K562 (cell line): ENCODE measurements around the gene SEC22C. TPM values are rescaled to one million over a fixed set of nuclear protein-coding genes. Genes with fewer than 3 reads are reported as not detected.

Source experiments
- CTBP1 ChIP-seq: fragments of 450-650 bp; IDR thresholded peaks from 2 replicates; pipeline ENCODE4 v1.6.1; 2016; ENCODE audit warnings: borderline replicate concordance
- FUS ChIP-seq: fragments of 200-400 bp; formaldehyde crosslinking; optimal IDR thresholded peaks from 2 replicates; pipeline ENCODE3; 2017; ENCODE audit warnings: low read depth, low read length
- HDAC2 ChIP-seq: fragments of 450-650 bp; IDR thresholded peaks from 2 replicates; pipeline ENCODE4 v1.6.1; 2016; ENCODE audit warnings: mild to moderate bottlenecking
- MED1 ChIP-seq: sonication (generic); formaldehyde crosslinking; IDR thresholded peaks from 2 replicates; pipeline ENCODE4 v1.8.1; 2023; ENCODE audit warnings: missing genetic modification reagents, borderline replicate concordance
- NR1H2 ChIP-seq: sonication (generic); formaldehyde crosslinking; IDR thresholded peaks from 2 replicates; pipeline ENCODE4 v1.4.0; 2020; ENCODE audit warnings: mild to moderate bottlenecking, missing genetic modification reagents
- PML ChIP-seq: IDR thresholded peaks from 2 replicates; pipeline ENCODE4 v1.6.1; 2012; ENCODE audit warnings: low read length, inconsistent platforms
- SOX6 ChIP-seq: fragments of 450-650 bp; IDR thresholded peaks from 2 replicates; pipeline ENCODE4 v1.6.1; 2014; ENCODE audit warnings: mild to moderate bottlenecking
- SP2 ChIP-seq: IDR thresholded peaks from 2 replicates; pipeline ENCODE4 v1.6.1; 2011; ENCODE audit warnings: mild to moderate bottlenecking, low read depth, low read length, moderate library complexity; ENCODE audit not compliant: poor library complexity, severe bottlenecking; ENCODE audit errors: extremely low read depth
- TARDBP ChIP-seq: fragments of 450-650 bp; IDR thresholded peaks from 2 replicates; pipeline ENCODE4 v1.6.1; 2016
- TBL1XR1 ChIP-seq, 2 experiments: IDR thresholded peaks; 2 replicates each; pipeline ENCODE4 v1.6.1; 2012; ENCODE audit warnings: improper control_type of control experiment in 2 of 2, low read length in 2 of 2, mild to moderate bottlenecking in 1 of 2
- TOE1 ChIP-seq, 2 experiments: fragments of 450-650 bp in 1 of 2; sonication (generic) in 1 of 2; formaldehyde crosslinking in 1 of 2; IDR thresholded peaks; 2 replicates each; pipeline versions ENCODE4 v1.7.1 to v1.8.0; 2016 to 2022; ENCODE audit warnings: borderline replicate concordance in 2 of 2, mild to moderate bottlenecking in 2 of 2, antibody characterized with exemption in 1 of 2, inconsistent platforms in 1 of 2, low read depth in 1 of 2, missing genetic modification reagents in 1 of 2, moderate library complexity in 1 of 2
- ZFX ChIP-seq: sonication (generic); formaldehyde crosslinking; IDR thresholded peaks from 2 replicates; pipeline ENCODE4 v1.8.0; 2022; ENCODE audit warnings: mild to moderate bottlenecking, missing genetic modification reagents, moderate library complexity
- ZNF197 ChIP-seq: fragments of 200-800 bp; sonication (Bioruptor generic); IDR thresholded peaks from 2 replicates; pipeline ENCODE4 v1.6.1; 2016; ENCODE audit warnings: low read depth, missing genetic modification characterization, missing compliant biosample characterization
- ZNF3 ChIP-seq: fragments of 250-450 bp; sonication (Bioruptor Pico); IDR thresholded peaks from 2 replicates; pipeline ENCODE4 v1.5.0; 2021; ENCODE audit warnings: mild to moderate bottlenecking, moderate library complexity
- ZNF354B ChIP-seq: fragments of 250-450 bp; sonication (Bioruptor Pico); IDR thresholded peaks from 2 replicates; pipeline ENCODE4 v1.4.0; 2020
- polyA plus RNA-seq, 8 experiments: library from polyadenylated mRNA; depleted of rRNA in 4 of 8; stranded (reverse) in 5 of 8; unstranded in 3 of 8; fragments of >200 nt; fragmentation: Nextera tagmentation in 2 of 8; fragmentation: Illumina TruSeq in 1 of 8; extraction: Ambion mirVana in 2 of 8; extraction: Trizol in 1 of 8; gene quantifications; 2 replicates each; pipeline versions ENCODE4 v1.2.1 to v1.2.3, GENCODE V29; 2011 to 2014; ENCODE audit warnings: inconsistent platforms in 1 of 8, missing spikeins in 1 of 8
- total RNA-seq, 7 experiments: library from RNA; depleted of rRNA in 6 of 7; stranded (reverse); fragments of >200 nt in 6 of 7; fragmentation: Illumina TruSeq in 2 of 7; extraction: Trizol in 2 of 7; gene quantifications; 2 replicates each; pipeline versions ENCODE4 v1.2.1 to v1.2.3, GENCODE V29; 2011 to 2021; ENCODE audit warnings: low replicate concordance in 1 of 7
- TF ChIP-seq, protein P1 (sequence below): fragments of 450-650 bp; IDR thresholded peaks from 2 replicates; pipeline ENCODE4 v1.6.1; 2016; ENCODE audit warnings: low read depth, mild to moderate bottlenecking, moderate library complexity
- TF ChIP-seq, protein P2 (sequence below): sonication (generic); formaldehyde crosslinking; IDR thresholded peaks from 2 replicates; pipeline ENCODE4 v1.8.0; 2022; ENCODE audit warnings: mild to moderate bottlenecking, missing genetic modification reagents, borderline replicate concordance

Gene SEC22C
- total and polyA plus RNA-seq, 9 of the 15 experiments (the other 6 are each of a cell fraction or from before 2014, with no cell fraction given) = 35.6 to 68.4 (median 50.7) TPM

GRCh38 chr3:42581709-42582473, at the start of gene SEC22C (continued):
- no peak for TF ChIP-seq ZNF3 (CRISPR knock-in tag)
- no peak for TF ChIP-seq ZNF354B (CRISPR knock-in tag)
- peak; percentile 16 to 65; a peak in 3 of 4 replicates for TF ChIP-seq TBL1XR1 (IDR thresholded peaks at IDR 0.05; ENCODE audit: low read length in 2 of 2)
- TF ChIP-seq NR1H2 (CRISPR knock-in tag) = no peak
- no peak for TF ChIP-seq SP2
- peak; percentile 81 for TF ChIP-seq SOX6
- TF ChIP-seq ZNF197 (CRISPR knock-in tag) = peak; percentile 79
- TF ChIP-seq CTBP1 = peak; percentile 99
- TF ChIP-seq, protein P1, sequence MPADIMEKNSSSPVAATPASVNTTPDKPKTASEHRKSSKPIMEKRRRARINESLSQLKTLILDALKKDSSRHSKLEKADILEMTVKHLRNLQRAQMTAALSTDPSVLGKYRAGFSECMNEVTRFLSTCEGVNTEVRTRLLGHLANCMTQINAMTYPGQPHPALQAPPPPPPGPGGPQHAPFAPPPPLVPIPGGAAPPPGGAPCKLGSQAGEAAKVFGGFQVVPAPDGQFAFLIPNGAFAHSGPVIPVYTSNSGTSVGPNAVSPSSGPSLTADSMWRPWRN = peak; percentile 92
- TF ChIP-seq MED1 (CRISPR knock-in tag) = no peak
- TF ChIP-seq, protein P2, sequence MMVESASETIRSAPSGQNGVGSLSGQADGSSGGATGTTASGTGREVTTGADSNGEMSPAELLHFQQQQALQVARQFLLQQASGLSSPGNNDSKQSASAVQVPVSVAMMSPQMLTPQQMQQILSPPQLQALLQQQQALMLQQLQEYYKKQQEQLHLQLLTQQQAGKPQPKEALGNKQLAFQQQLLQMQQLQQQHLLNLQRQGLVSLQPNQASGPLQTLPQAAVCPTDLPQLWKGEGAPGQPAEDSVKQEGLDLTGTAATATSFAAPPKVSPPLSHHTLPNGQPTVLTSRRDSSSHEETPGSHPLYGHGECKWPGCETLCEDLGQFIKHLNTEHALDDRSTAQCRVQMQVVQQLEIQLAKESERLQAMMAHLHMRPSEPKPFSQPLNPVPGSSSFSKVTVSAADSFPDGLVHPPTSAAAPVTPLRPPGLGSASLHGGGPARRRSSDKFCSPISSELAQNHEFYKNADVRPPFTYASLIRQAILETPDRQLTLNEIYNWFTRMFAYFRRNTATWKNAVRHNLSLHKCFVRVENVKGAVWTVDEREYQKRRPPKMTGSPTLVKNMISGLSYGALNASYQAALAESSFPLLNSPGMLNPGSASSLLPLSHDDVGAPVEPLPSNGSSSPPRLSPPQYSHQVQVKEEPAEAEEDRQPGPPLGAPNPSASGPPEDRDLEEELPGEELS (CRISPR knock-in tag) = peak; percentile 74
- TF ChIP-seq HDAC2 = peak; percentile 95
- TF ChIP-seq PML = peak; percentile 78
- no peak for TF ChIP-seq FUS
- peak; percentile 99 for TF ChIP-seq ZFX
- TF ChIP-seq TARDBP = 0 out of 2 replicates have a peak, but pooled peaks have one; percentile 21
- TF ChIP-seq TOE1 (IDR thresholded peaks at IDR 0.05; ENCODE audit: borderline replicate concordance) = peak; percentile 94
- TF ChIP-seq TOE1 (CRISPR knock-in tag; IDR thresholded peaks at IDR 0.05; ENCODE audit: borderline replicate concordance, low read depth) = no peak
